IMR-90 (cell line): ENCODE measurements around the gene BPIFA1. TPM values are rescaled to one million over a fixed set of nuclear protein-coding genes. Genes with fewer than 3 reads are reported as not detected.

Experiments used
- ATAC-seq: fragments of 200-7000 bp; cut with Tn5 transposase; 2 replicates; pipeline ENCODE4 v1.9.1; 2020; ENCODE audit warnings: low read depth, mild to moderate bottlenecking, moderate library complexity
- BruUV-seq: library from RNA; stranded (reverse); fragments of 400-500 nt; replicated peaks from 2 replicates; lab custom pipeline; 2021; lab: Mats Ljungman, UMichigan
- CTCF ChIA-PET: fragments of 300-600 bp; formaldehyde crosslinking; extraction: SDS; loops from one replicate; lab custom pipeline; 2021; ENCODE audit warnings: antibody characterized with exemption; lab: Yijun Ruan, JAX
- POLR2A ChIA-PET: fragments of 300-600 bp; sonication (Branson Sonifier 250); formaldehyde crosslinking; loops from one replicate; lab custom pipeline; 2022; ENCODE audit warnings: antibody characterized with exemption; ENCODE audit not compliant: unreplicated experiment; lab: Charles Lee
- DNase-seq: peaks from one replicate; pipeline ENCODE4 v3.0.0; 2013
- H2AFZ ChIP-seq: replicated peaks from 2 replicates; pipeline ENCODE3; 2013; ENCODE audit warnings: low read length, mild to moderate bottlenecking; ENCODE audit not compliant: poor library complexity
- H2AK5ac ChIP-seq: 2 replicates; pipeline ENCODE4 v1.6.1; 2013; ENCODE audit warnings: low read depth, low read length, inconsistent platforms
- H2AK9ac ChIP-seq: replicated peaks from 2 replicates; pipeline ENCODE3; 2013; ENCODE audit warnings: mild to moderate bottlenecking, low read depth, low read length, moderate library complexity; ENCODE audit not compliant: poor library complexity
- H2BK120ac ChIP-seq: 2 replicates; pipeline ENCODE4 v1.6.1; 2013; ENCODE audit warnings: low read depth, low read length, inconsistent platforms
- H2BK15ac ChIP-seq: 3 replicates; pipeline ENCODE4 v1.6.1; 2013; ENCODE audit warnings: low read depth, low read length, inconsistent platforms
- H2BK20ac ChIP-seq: 2 replicates; pipeline ENCODE4 v1.6.1; 2013; ENCODE audit warnings: low read depth, mild to moderate bottlenecking, inconsistent platforms, low read length, moderate library complexity
- H2BK5ac ChIP-seq: 2 replicates; pipeline ENCODE4 v1.6.1; 2013; ENCODE audit warnings: mild to moderate bottlenecking, low read depth, low read length, inconsistent platforms; ENCODE audit not compliant: poor library complexity, severe bottlenecking
- H3K14ac ChIP-seq: replicated peaks from 2 replicates; pipeline ENCODE4 v1.6.1; 2013; ENCODE audit warnings: low read depth, low read length, inconsistent platforms
- H3K18ac ChIP-seq: 2 replicates; pipeline ENCODE4 v1.6.1; 2013; ENCODE audit warnings: low read depth, low read length, control low read depth
- H3K23ac ChIP-seq: 2 replicates; pipeline ENCODE4 v1.6.1; 2013; ENCODE audit warnings: low read depth, low read length, inconsistent platforms
- H3K27ac ChIP-seq: 2 replicates; pipeline ENCODE4 v1.5.1; 2013; ENCODE audit warnings: mild to moderate bottlenecking, control low read depth, low read length; ENCODE audit not compliant: insufficient read depth
- H3K27me3 ChIP-seq: 2 replicates; pipeline ENCODE4 v1.6.1; 2013; ENCODE audit warnings: low read length; ENCODE audit not compliant: control insufficient read depth, insufficient read depth
- H3K36me3 ChIP-seq: 2 replicates; pipeline ENCODE4 v1.6.1; 2013; ENCODE audit warnings: low read length, mixed read lengths; ENCODE audit not compliant: control insufficient read depth, insufficient read depth
- H3K4ac ChIP-seq: 2 replicates; pipeline ENCODE4 v1.6.1; 2013; ENCODE audit warnings: low read depth, low read length, inconsistent platforms
- H3K4me1 ChIP-seq: 2 replicates; pipeline ENCODE4 v1.6.1; 2013; ENCODE audit warnings: low read length, mixed read lengths; ENCODE audit not compliant: control insufficient read depth, insufficient read depth
- H3K4me2 ChIP-seq: 2 replicates; pipeline ENCODE4 v1.6.1; 2013; ENCODE audit warnings: low read depth, mild to moderate bottlenecking, control low read depth, low read length, moderate library complexity
- H3K4me3 ChIP-seq: 2 replicates; pipeline ENCODE4 v1.5.1; 2013; ENCODE audit warnings: low read depth, mild to moderate bottlenecking, control low read depth, low read length, moderate library complexity; ENCODE audit not compliant: insufficient read depth
- H3K56ac ChIP-seq: 2 replicates; pipeline ENCODE4 v1.6.1; 2013; ENCODE audit warnings: low read length, inconsistent platforms; ENCODE audit not compliant: insufficient read depth; ENCODE audit errors: extremely low read depth
- H3K79me1 ChIP-seq, 2 experiments: 2 replicates each; pipeline ENCODE4 v1.6.1; 2013; ENCODE audit warnings: low read length in 2 of 2, inconsistent platforms in 1 of 2, low read depth in 1 of 2
- H3K9ac ChIP-seq: 2 replicates; pipeline ENCODE4 v1.6.1; 2013; ENCODE audit warnings: low read depth, low read length, control low read depth
- H3K9me1 ChIP-seq: 2 replicates; pipeline ENCODE4 v1.6.1; 2013; ENCODE audit warnings: low read length, inconsistent platforms; ENCODE audit not compliant: insufficient read depth
- H3K9me3 ChIP-seq: 2 replicates; pipeline ENCODE4 v1.6.1; 2013; ENCODE audit warnings: low read length; ENCODE audit not compliant: control insufficient read depth, insufficient read depth
- H4K20me1 ChIP-seq: 2 replicates; pipeline ENCODE4 v1.6.1; 2013; ENCODE audit warnings: low read length, inconsistent platforms; ENCODE audit not compliant: insufficient read depth
- H4K5ac ChIP-seq: 2 replicates; pipeline ENCODE4 v1.6.1; 2013; ENCODE audit warnings: mild to moderate bottlenecking, low read depth, low read length, control low read depth
- H4K8ac ChIP-seq, 2 experiments: 2 replicates each; pipeline ENCODE4 v1.6.1; 2013; ENCODE audit warnings: low read depth in 2 of 2, low read length in 2 of 2, control low read depth in 1 of 2, inconsistent platforms in 1 of 2
- H4K91ac ChIP-seq: 2 replicates; pipeline ENCODE4 v1.6.1; 2013; ENCODE audit warnings: low read depth, low read length, inconsistent platforms; ENCODE audit not compliant: insufficient read depth
- RAD21 ChIP-seq: IDR thresholded peaks from 2 replicates; pipeline ENCODE4 v1.6.1; 2012; ENCODE audit warnings: low read length, improper control_type of control experiment
- RCOR1 ChIP-seq: IDR thresholded peaks from 2 replicates; pipeline ENCODE4 v1.6.1; 2012; ENCODE audit warnings: mild to moderate bottlenecking, low read length, improper control_type of control experiment; ENCODE audit not compliant: insufficient replicate concordance
- WGBS, 2 experiments: methylation state at CpG; one replicate each; pipeline versions ENCODE4 v1.1.5 to v1.1.7; 2013; ENCODE audit warnings: missing lambda C conversion rate in 2 of 2; ENCODE audit not compliant: insufficient read length in 1 of 2; ENCODE audit errors: extremely low coverage in 2 of 2; 5-methylcytosine and 5-hydroxymethylcytosine counted together
- dilution Hi-C: fragments of 300-500 bp; cut with HindIII; formaldehyde crosslinking; loops from one replicate; pipeline ENCODE4 v1.14.3; 2018; ENCODE audit warnings: low sequenced_read_pairs; ENCODE audit not compliant: unreplicated experiment
- in situ Hi-C: fragments of 300-500 bp; cut with MboI; formaldehyde crosslinking; loops from 3 replicates; pipeline ENCODE4 v1.14.3; 2019; ENCODE audit warnings: low sequenced_read_pairs, inconsistent platforms, mixed read lengths
- intact Hi-C: fragments of 100-400 bp; cut with micrococcal nuclease; formaldehyde crosslinking; loops from 2 replicates; pipeline ENCODE4 v1.10.0; 2022
- polyA plus RNA-seq, 3 experiments: library from polyadenylated mRNA; depleted of rRNA; stranded (reverse); fragments of >200 nt; gene quantifications; 2 replicates each; pipeline ENCODE4 v1.2.3, GENCODE V29; 2012; ENCODE audit warnings: low replicate concordance in 1 of 3
- total RNA-seq: library from RNA; depleted of rRNA; stranded (reverse); fragments of >200 nt; gene quantifications from 2 replicates; pipeline ENCODE4 v1.2.3, GENCODE V29; 2012

Gene BPIFA1
- total and polyA plus RNA-seq, 2 of the 4 experiments (the other 2 are of a cell fraction) = not detected

DNA sequence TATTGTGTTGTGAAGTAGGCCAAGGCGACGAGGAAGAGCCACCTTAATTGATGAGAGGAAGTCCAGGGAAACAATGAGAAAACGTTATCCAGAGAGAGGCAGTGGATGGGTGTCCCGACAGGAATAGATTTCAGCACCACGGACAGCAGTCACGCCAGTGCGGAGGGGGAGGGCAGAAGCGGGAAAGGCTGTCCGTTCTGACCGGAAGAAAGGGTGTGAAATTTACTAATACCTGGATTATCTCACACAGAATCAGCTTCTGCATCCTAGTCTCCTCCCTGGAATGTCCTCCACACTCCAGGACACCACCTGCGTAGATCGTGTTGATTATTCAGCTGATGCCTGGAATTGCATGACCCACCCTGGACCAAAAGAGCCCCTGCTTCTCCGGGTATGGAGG, 26.0 kb upstream of the BPIFA1 start:
- Histone ChIP-seq H4K20me1 (no peaks in the 10 kb centered on the region), H2BK15ac (no peak overlapping the region), H3K9me1 (no peaks in the 10 kb centered on the region), H3K4me1 (no peaks in the 10 kb centered on the region), H2BK20ac (no peak overlapping the region), H2BK120ac (no peak overlapping the region), H3K9ac (no peak overlapping the region), H3K4ac (no peak overlapping the region), H3K4me2 (no peak overlapping the region), H4K8ac (no peak overlapping the region), H3K56ac (no peak overlapping the region), H2BK5ac (no peak overlapping the region), H3K18ac (no peak overlapping the region), H3K9me3 (no peaks in the 10 kb centered on the region), H2AK9ac (no peak overlapping the region), H3K27ac (no peak overlapping the region), H4K5ac (no peak overlapping the region), H3K27me3 (no peaks in the 10 kb centered on the region), H3K79me1 (no peaks in the 10 kb centered on the region), H3K14ac (no peak overlapping the region), H3K36me3 (no peaks in the 10 kb centered on the region), H2AK5ac (no peak overlapping the region), H3K4me3 (no peak overlapping the region), H3K23ac (no peak overlapping the region), H4K91ac (no peak overlapping the region), H2AFZ (no peak overlapping the region)
- dilution Hi-C loops = no loop called here
- ATAC-seq (peak; percentile 85), DNase-seq (peak; percentile 52)
- no TSS peak for BruUV-seq
- CTCF ChIA-PET = no interaction called here
- TF ChIP-seq RCOR1 (peak; percentile 66), RAD21 (no peak)
- intact Hi-C loops = no loop called here
- 3% methylated on average over 3 of the region's 13 CpGs; no CpG with 5 or more reads in 1 of the 2 experiments for WGBS, 2 experiments
- in situ Hi-C loops = no loop called here
- POLR2A ChIA-PET = no interaction called here
